ENCODE measurements around the gene ZNF747. TPM values are rescaled to one million over a fixed set of nuclear protein-coding genes. Genes with fewer than 3 reads are reported as not detected.

Gene ZNF747
- total and polyA plus RNA-seq, 2 donors: 11.9 to 13.3 TPM

DNA sequence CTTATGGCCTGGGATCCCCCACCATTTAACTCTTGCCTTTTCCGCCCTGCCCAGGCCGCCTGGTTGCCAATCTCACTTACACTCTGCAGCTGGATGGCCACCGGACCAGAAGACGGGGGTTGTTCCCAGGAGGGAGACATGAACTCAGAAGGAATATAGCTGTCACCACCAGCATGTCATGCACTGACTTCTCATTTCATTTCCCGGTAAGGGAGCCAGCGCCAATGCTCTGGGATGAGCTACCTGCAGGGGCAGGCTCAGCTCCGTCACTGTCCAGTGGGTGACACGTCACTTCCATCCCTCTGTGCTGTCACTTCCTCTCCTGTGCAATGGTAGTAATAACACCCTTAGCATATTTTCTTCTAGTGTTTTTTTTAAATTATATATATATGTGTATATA lies 35.4 kb downstream of the ZNF747 start:
- WGBS: 73% methylated on average over 8 of the region's 8 CpGs
- Histone ChIP-seq H3K27ac (ENCODE audit: low read depth) (no peak overlapping the region), H3K36me3 (ENCODE audit: insufficient read depth) (no peaks in the 10 kb centered on the region), H3K4me3 (ENCODE audit: low read depth, low read length) (no peak overlapping the region), H3K4me1 (ENCODE audit: insufficient read depth) (no peaks in the 10 kb centered on the region)
- DNase-seq (ENCODE audit: extremely low spot score): no peak

- Histone ChIP-seq H3K27ac (ENCODE audit: low read depth) (no peak overlapping the region), H3K36me3 (ENCODE audit: insufficient read depth) (no peaks in the 10 kb centered on the region), H3K4me1 (ENCODE audit: insufficient read depth) (no peaks in the 10 kb centered on the region), H3K4me3 (ENCODE audit: low read depth, low read length) (no peak overlapping the region)
- no peak for DNase-seq (ENCODE audit: extremely low spot score)
- WGBS: 60% methylated on average over 12 of the region's 12 CpGs
Measured at GRCh38 chr16:30494709-30495108, 39.9 kb downstream of the ZNF747 start.

GRCh38 chr16:30493941-30494488 lies 40.6 kb downstream of the ZNF747 start:
- Histone ChIP-seq H3K4me1 (ENCODE audit: insufficient read depth) (no peaks in the 10 kb centered on the region), H3K36me3 (ENCODE audit: insufficient read depth) (no peaks in the 10 kb centered on the region), H3K4me3 (ENCODE audit: low read depth, low read length) (no peak overlapping the region), H3K27ac (ENCODE audit: low read depth) (no peak overlapping the region)
- 71% methylated on average over 11 of the region's 11 CpGs for WGBS
- no peak for DNase-seq (ENCODE audit: extremely low spot score)

DNA sequence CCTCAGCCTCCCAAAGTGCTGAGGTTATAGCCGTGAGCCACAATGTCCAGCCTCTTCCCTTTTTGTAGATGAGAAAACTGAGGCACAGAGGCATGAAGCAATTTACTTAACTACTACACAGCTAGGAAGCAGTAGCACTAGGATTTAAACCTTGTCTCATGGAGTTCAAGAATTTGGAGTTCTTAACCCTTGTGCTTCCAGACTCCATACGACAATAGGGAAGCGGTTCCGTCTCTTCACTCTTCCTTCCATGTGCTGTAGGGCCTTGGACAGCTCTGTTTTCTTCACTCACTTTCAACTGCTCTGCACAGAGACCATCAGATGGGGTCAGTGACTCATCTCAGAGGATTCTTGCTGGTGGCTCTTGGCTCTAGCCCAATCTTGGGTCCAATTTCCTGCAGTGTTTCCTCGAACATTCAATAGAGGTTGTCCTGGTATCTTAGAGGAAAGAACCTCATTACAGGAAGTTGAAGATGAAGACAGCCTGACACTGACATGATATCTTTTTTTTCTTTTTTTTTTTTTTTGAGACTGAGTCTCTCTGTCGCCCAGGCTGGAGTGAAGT lies 42.8 kb downstream of the ZNF747 start:
- no peak overlapping the region for H3K27ac ChIP-seq (ENCODE audit: low read depth)
- DNase-seq (ENCODE audit: extremely low spot score): no peak
- WGBS: 43% methylated on average over 6 of the region's 6 CpGs

GRCh38 chr16:30491229-30491628 lies 43.4 kb downstream of the ZNF747 start:
- Histone ChIP-seq H3K4me3 (ENCODE audit: low read depth, low read length) (no peak overlapping the region), H3K36me3 (ENCODE audit: insufficient read depth) (no peaks in the 10 kb centered on the region), H3K27ac (ENCODE audit: low read depth) (no peak overlapping the region), H3K4me1 (ENCODE audit: insufficient read depth) (no peaks in the 10 kb centered on the region)
- WGBS: 84% methylated on average over 4 of the region's 4 CpGs
- no peak for DNase-seq (ENCODE audit: extremely low spot score)

More for the DNA sequence above, 42.8 kb downstream of the ZNF747 start:
- Histone ChIP-seq H3K4me3 (ENCODE audit: low read depth, low read length) (no peak overlapping the region), H3K36me3 (ENCODE audit: insufficient read depth) (no peaks in the 10 kb centered on the region), H3K4me1 (ENCODE audit: insufficient read depth) (no peaks in the 10 kb centered on the region)

GRCh38 chr16:30490210-30490609 lies 44.4 kb downstream of the ZNF747 start:
- WGBS: 70% methylated on average over 6 of the region's 6 CpGs
- Histone ChIP-seq H3K4me1 (ENCODE audit: insufficient read depth) (no peaks in the 10 kb centered on the region), H3K4me3 (ENCODE audit: low read depth, low read length) (no peak overlapping the region), H3K36me3 (ENCODE audit: insufficient read depth) (no peaks in the 10 kb centered on the region), H3K27ac (ENCODE audit: low read depth) (no peak overlapping the region)
- DNase-seq (ENCODE audit: extremely low spot score): no peak

DNA sequence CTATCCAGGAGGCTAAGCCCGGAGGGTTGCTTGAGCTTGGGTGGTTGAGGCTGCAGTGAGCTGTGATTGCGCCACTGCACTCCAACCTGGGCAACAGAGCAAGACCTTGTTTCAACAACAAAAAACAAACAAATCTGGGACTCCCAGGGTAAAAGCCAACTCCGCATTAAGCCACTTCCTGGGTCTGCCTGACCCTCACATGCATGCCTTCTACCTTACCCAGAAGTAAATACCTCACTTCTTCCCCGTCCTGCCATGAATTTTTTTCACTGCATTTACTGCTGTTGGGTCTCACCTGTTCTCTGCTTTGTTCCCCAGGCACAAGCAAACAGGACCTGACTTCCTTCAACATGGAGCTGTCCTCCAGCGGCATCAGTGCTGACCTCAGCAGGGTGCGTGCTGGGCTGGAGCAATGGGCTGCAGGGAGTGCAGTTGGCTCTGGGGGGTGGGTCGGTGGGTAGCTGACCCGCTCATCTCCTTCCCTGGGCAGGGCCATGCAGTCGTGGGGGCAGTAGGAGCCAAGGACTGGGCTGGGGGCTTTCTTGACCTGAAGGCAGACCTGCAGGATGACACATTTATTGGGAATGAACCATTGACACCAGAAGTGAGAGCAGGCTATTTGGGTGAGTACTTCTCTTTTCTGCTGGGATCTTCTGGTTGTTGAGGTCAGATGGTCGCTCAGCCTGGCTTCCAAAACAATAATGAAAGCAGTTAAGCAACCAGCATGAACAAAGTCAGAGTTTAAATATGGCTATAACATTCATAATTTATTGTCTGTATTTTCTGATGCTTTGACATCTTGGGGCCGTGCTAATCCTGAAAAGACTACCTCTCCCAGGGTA lies 45.7 kb downstream of the ZNF747 start:
- Histone ChIP-seq H3K4me1 (ENCODE audit: insufficient read depth) (no peaks in the 10 kb centered on the region), H3K27ac (ENCODE audit: low read depth) (no peak overlapping the region), H3K4me3 (ENCODE audit: low read depth, low read length) (no peak overlapping the region), H3K36me3 (ENCODE audit: insufficient read depth) (no peaks in the 10 kb centered on the region)
- DNase-seq (ENCODE audit: extremely low spot score): no peak
- WGBS: 54% methylated on average over 11 of the region's 11 CpGs

GRCh38 chr16:30485818-30486436 lies 48.7 kb downstream of the ZNF747 start:
- no peak for DNase-seq (ENCODE audit: extremely low spot score)
- Histone ChIP-seq H3K4me3 (ENCODE audit: low read depth, low read length) (no peak overlapping the region), H3K36me3 (ENCODE audit: insufficient read depth) (no peaks in the 10 kb centered on the region), H3K4me1 (ENCODE audit: insufficient read depth) (no peaks in the 10 kb centered on the region), H3K27ac (ENCODE audit: low read depth) (no peak overlapping the region)
- WGBS: 89% methylated on average over 7 of the region's 7 CpGs

DNA sequence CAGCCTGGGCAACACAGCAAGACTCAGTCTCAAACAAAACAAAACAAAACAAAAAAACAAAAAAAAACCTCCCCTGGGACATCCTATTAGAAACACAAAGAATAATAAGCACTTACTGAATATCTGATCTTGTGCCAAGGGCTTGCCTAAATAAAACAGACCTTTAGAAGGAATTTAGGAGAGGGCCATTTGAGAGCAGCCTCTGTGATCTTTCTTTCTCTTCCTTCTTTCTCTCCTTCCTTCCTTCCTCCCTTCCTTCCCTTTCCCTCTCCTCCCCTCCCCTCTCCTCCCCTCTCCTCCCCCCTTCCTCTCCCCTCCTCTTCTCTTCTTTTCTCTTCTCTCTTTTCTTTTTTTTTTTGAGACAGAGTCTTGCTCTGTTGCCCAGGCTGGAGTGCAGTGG lies 49.8 kb downstream of the ZNF747 start:
- no peak for DNase-seq (ENCODE audit: extremely low spot score)
- Histone ChIP-seq H3K36me3 (ENCODE audit: insufficient read depth) (no peaks in the 10 kb centered on the region), H3K27ac (ENCODE audit: low read depth) (no peak overlapping the region), H3K4me3 (ENCODE audit: low read depth, low read length) (no peak overlapping the region), H3K4me1 (ENCODE audit: insufficient read depth) (no peaks in the 10 kb centered on the region)

DNA sequence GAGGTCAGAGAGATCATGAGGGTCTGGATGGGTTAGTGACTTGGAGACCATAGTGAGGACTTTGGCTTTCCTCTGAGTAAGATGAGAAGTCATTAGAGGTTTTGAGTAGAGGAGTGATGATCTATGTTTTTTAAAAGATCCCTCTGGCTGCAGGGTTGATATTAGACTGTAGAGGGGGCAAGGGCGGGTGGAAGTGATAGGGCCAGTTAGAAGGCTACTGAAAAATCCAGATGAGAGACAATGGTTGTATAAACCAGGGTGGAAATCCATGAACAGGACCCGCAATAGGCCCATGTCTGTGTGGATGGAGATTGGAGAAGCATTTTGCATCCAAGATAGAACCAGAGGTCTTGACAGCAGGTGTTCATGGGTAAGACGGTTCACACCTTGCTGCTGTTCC lies 52.3 kb downstream of the ZNF747 start:
- 87% methylated on average over 3 of the region's 3 CpGs for WGBS
- Histone ChIP-seq H3K4me1 (ENCODE audit: insufficient read depth) (no peaks in the 10 kb centered on the region), H3K4me3 (ENCODE audit: low read depth, low read length) (no peak overlapping the region), H3K36me3 (ENCODE audit: insufficient read depth) (no peaks in the 10 kb centered on the region), H3K27ac (ENCODE audit: low read depth) (no peak overlapping the region)
- no peak for DNase-seq (ENCODE audit: extremely low spot score)

DNA sequence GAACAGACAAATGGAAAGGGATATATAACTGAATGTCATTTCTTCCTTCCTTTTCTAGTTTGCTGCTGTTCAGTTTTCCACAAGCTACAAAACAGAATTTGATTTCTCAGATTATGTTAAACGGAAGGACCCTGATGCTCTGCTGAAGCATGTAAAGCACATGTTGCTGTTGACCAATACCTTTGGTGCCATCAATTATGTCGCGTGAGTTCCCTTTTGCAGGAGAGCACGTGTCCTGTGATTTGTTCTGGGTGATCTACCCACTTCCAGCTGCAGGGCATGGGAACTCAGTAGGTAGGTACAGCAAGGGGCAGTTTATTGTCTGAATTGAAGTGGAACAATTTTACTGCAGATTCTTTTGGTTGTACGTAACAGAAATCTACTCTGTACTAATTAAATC lies 53.3 kb downstream of the ZNF747 start:
- H3K27ac ChIP-seq (ENCODE audit: low read depth): no peak overlapping the region
- H3K4me3 ChIP-seq (ENCODE audit: low read depth, low read length): no peak overlapping the region
- H3K36me3 ChIP-seq (ENCODE audit: insufficient read depth): no peaks in the 10 kb centered on the region
- no peaks in the 10 kb centered on the region for H3K4me1 ChIP-seq (ENCODE audit: insufficient read depth)
- no peak for DNase-seq (ENCODE audit: extremely low spot score)
- WGBS: 75% methylated on average over 5 of the region's 5 CpGs
